ENCODE data around the gene IFNL2. TPM values are rescaled to one million over a fixed set of nuclear protein-coding genes. Genes with fewer than 3 reads are reported as not detected.
"Not testable (repeated sequence)": the region's sequence is repeated elsewhere in the genome, so short reads cannot be mapped to it uniquely, and the experiment has no call there.

IFNL2 gene
- total and polyA plus RNA-seq, 11 donors: not detected

GRCh38 chr19:39264306-39265290 lies 3.6 kb upstream of the IFNL2 start:
- Histone ChIP-seq H3K27ac (no peak overlapping the region), H3K36me3 (no peaks in the 10 kb centered on the region), H3K4me3 (no peak overlapping the region), H3K4me1 (peaks cover 0 to 18% (median 0%) of the 10 kb centered on the region in 12 donors), H3K9me3 (no peaks in the 10 kb centered on the region), H3K27me3 (peaks cover 29 to 75% (median 55%) of the 10 kb centered on the region in 9 donors)
- intact Hi-C loops (cut with DNase I): no loop called here
- WGBS, 4 donors: 1 to 6% (median 3%) methylated on average over 10 to 102 of the region's 102 CpGs
- TF ChIP-seq CTCF (IDR thresholded peaks at IDR 0.05) (no peak), POLR2A (IDR thresholded peaks at IDR 0.05) (no peak)
- DNase-seq (no peak), ATAC-seq (peak in 2 of 4 donors; percentile 49 to 63)

GRCh38 chr19:39265321-39265916 lies 2.8 kb upstream of the IFNL2 start:
- intact Hi-C loops (cut with DNase I): no loop called here
- no peak for DNase-seq
- no peaks in the 10 kb centered on the region for H3K9me3 ChIP-seq
- no peak overlapping the region for H3K4me3 ChIP-seq
- 24 to 28% (median 25%) methylated on average over 33 to 39 of the region's 39 CpGs; no CpG with 5 or more reads in 1 of the 4 donors for WGBS, 4 donors
- H3K27me3 ChIP-seq: peaks cover 29 to 73% (median 50%) of the 10 kb centered on the region in 9 donors
- no peak for ATAC-seq
- H3K36me3 ChIP-seq: no peaks in the 10 kb centered on the region
- H3K4me1 ChIP-seq: peaks cover 0 to 18% (median 0%) of the 10 kb centered on the region in 12 donors
- no peak for TF ChIP-seq POLR2A (IDR thresholded peaks at IDR 0.05)
- no peak for TF ChIP-seq CTCF (IDR thresholded peaks at IDR 0.05)
- H3K27ac ChIP-seq: no peak overlapping the region

GRCh38 chr19:39268531-39269223 lies 481 bp downstream of the IFNL2 start:
- Histone ChIP-seq H3K27me3 (peaks cover 16 to 49% (median 21%) of the 10 kb centered on the region in 9 donors), H3K4me1 (peaks cover 0 to 18% (median 0%) of the 10 kb centered on the region in 12 donors)
- ATAC-seq; H3K9me3 ChIP-seq; H3K36me3 ChIP-seq; H3K27ac ChIP-seq; H3K4me3 ChIP-seq; intact Hi-C loops (cut with DNase I); DNase-seq: not testable (repeated sequence)
- WGBS, 4 donors: 65 to 78% (median 69%) methylated on average over 8 to 10 of the region's 10 CpGs

GRCh38 chr19:39269369-39269768 lies 1.2 kb downstream of the IFNL2 start:
- H3K4me1 ChIP-seq: peaks cover 0 to 12% (median 0%) of the 10 kb centered on the region in 12 donors
- ATAC-seq; H3K36me3 ChIP-seq; DNase-seq; intact Hi-C loops (cut with DNase I); H3K9me3 ChIP-seq; H3K4me3 ChIP-seq; H3K27ac ChIP-seq: not testable (repeated sequence)
- 69 to 81% (median 72%) methylated on average over 6 to 10 of the region's 10 CpGs for WGBS, 4 donors
- H3K27me3 ChIP-seq: peaks cover 9 to 42% (median 14%) of the 10 kb centered on the region in 9 donors

Measured in heart left ventricle (tissue), 16 donors.